Measurements from ENCODE around the gene ITPK1.

Gene ITPK1

GRCh38 chr14:93103392-93104080 is 12.2 kb downstream of the ITPK1 start:
- DNase-seq: peak; percentile 76

GRCh38 chr14:93102141-93102540 is 13.6 kb downstream of the ITPK1 start:
- DNase-seq: no peak

- DNase-seq: no peak
Observed at GRCh38 chr14:93101181-93101580, 14.5 kb downstream of the ITPK1 start.

GRCh38 chr14:93100570-93100969 is 15.2 kb downstream of the ITPK1 start:
- DNase-seq: no peak

- no peak for DNase-seq
Observed at GRCh38 chr14:93100100-93100499, 15.6 kb downstream of the ITPK1 start.

GRCh38 chr14:93099643-93100042 is 16.1 kb downstream of the ITPK1 start:
- DNase-seq: no peak

- DNase-seq: no peak
Observed at GRCh38 chr14:93099196-93099595, 16.5 kb downstream of the ITPK1 start.

- DNase-seq: no peak
Observed at GRCh38 chr14:93096691-93097322, 18.9 kb downstream of the ITPK1 start.

GRCh38 chr14:93095742-93096510 is 19.8 kb downstream of the ITPK1 start:
- no peak for DNase-seq

GRCh38 chr14:93094121-93094918 is 21.4 kb downstream of the ITPK1 start:
- no peak for DNase-seq

- no peak for DNase-seq
Observed at GRCh38 chr14:93092606-93093556, 22.8 kb downstream of the ITPK1 start.

- DNase-seq: no peak
Observed at GRCh38 chr14:93091666-93092065, 24.1 kb downstream of the ITPK1 start.

- no peak for DNase-seq
Observed at GRCh38 chr14:93090826-93091555, 24.7 kb downstream of the ITPK1 start.

- DNase-seq: no peak
Observed at GRCh38 chr14:93089521-93090269, 26.0 kb downstream of the ITPK1 start.

- no peak for DNase-seq
Observed at GRCh38 chr14:93086441-93087055, 29.2 kb downstream of the ITPK1 start.

GRCh38 chr14:93085911-93086310 is 29.8 kb downstream of the ITPK1 start:
- DNase-seq: no peak

GRCh38 chr14:93084866-93085857 is 30.6 kb downstream of the ITPK1 start:
- DNase-seq: no peak

- DNase-seq: no peak
Observed at GRCh38 chr14:93084402-93084801, 31.3 kb downstream of the ITPK1 start.

GRCh38 chr14:93083917-93084316 is 31.8 kb downstream of the ITPK1 start:
- no peak for DNase-seq
